SU-DHL-6 (cell line): ENCODE results near the gene NKX6-1.

ENCODE experiments used
- H2AFZ ChIP-seq: fragments of 200-600 bp; sonication (generic); 2 replicates; pipeline ENCODE4 v1.6.1; 2014; ENCODE audit warnings: low read depth, mild to moderate bottlenecking, moderate library complexity, mixed read lengths, antibody characterized with exemption, low read length; ENCODE audit not compliant: severe bottlenecking
- H3F3A ChIP-seq: fragments of 200-600 bp; shearing (Covaris generic); 2 replicates; pipeline ENCODE4 v1.6.0; 2016; ENCODE audit warnings: antibody characterized with exemption, mild to moderate bottlenecking; ENCODE audit not compliant: insufficient read depth
- H3K27ac ChIP-seq: fragments of 200-600 bp; sonication (generic); 2 replicates; pipeline ENCODE4 v1.5.1; 2016; ENCODE audit warnings: low read depth, mild to moderate bottlenecking, low read length, moderate library complexity, mixed read lengths
- H3K27me3 ChIP-seq: fragments of 200-600 bp; sonication (generic), shearing (Covaris generic); 2 replicates; pipeline ENCODE4 v1.6.0; 2014; ENCODE audit warnings: mild to moderate bottlenecking, low read length
- H3K36me3 ChIP-seq: fragments of 200-600 bp; sonication (generic); 2 replicates; pipeline ENCODE4 v1.6.1; 2014; ENCODE audit warnings: mild to moderate bottlenecking, low read length, mixed read lengths
- H3K4me2 ChIP-seq: fragments of 300-600, 200-600 bp; shearing (Covaris generic), sonication (generic); 2 replicates; pipeline ENCODE4 v1.6.0; 2014; ENCODE audit warnings: low read length, low read depth, mild to moderate bottlenecking; ENCODE audit not compliant: poor library complexity, severe bottlenecking
- H3K4me3 ChIP-seq: fragments of 200-600 bp; sonication (generic); 2 replicates; pipeline ENCODE4 v1.5.1; 2014; ENCODE audit warnings: antibody characterized with exemption, low read length, mild to moderate bottlenecking, mixed read lengths; ENCODE audit not compliant: insufficient read depth, poor library complexity, severe bottlenecking
- H3K79me2 ChIP-seq: fragments of 200-600 bp; sonication (generic); 2 replicates; pipeline ENCODE4 v1.6.1; 2014; ENCODE audit warnings: mild to moderate bottlenecking, low read length, moderate library complexity; ENCODE audit not compliant: insufficient read depth
- H3K9ac ChIP-seq: fragments of 200-600 bp; sonication (generic); 2 replicates; pipeline ENCODE4 v1.7.0; 2014; ENCODE audit warnings: mild to moderate bottlenecking, low read length
- H3K9me2 ChIP-seq: fragments of 200-600 bp; sonication (generic); replicated peaks from 2 replicates; pipeline ENCODE4 v1.6.1; 2014; ENCODE audit warnings: low read length; ENCODE audit not compliant: insufficient read depth
- H3K9me3 ChIP-seq: fragments of 200-600 bp; sonication (generic); 2 replicates; pipeline ENCODE4 v1.6.1; 2014; ENCODE audit warnings: low read length, mixed read lengths; ENCODE audit not compliant: insufficient read depth
- H4K20me1 ChIP-seq: fragments of 200-600 bp; sonication (generic); 2 replicates; pipeline ENCODE4 v1.6.1; 2014; ENCODE audit warnings: low read depth, mild to moderate bottlenecking, antibody characterized with exemption, low read length, moderate library complexity, mixed read lengths
- EZH2phosphoT487 ChIP-seq: fragments of 200-600 bp; sonication (generic), shearing (Covaris generic); conservative IDR thresholded peaks from 2 replicates; pipeline ENCODE4 v1.6.1; 2018; ENCODE audit warnings: mild to moderate bottlenecking, antibody characterized with exemption, low read length, moderate library complexity, mixed read lengths
- TF ChIP-seq, protein P1 (sequence below): fragments of 200-600 bp; sonication (generic); IDR thresholded peaks from one replicate; pipeline ENCODE4 v1.5.1; 2017; ENCODE audit warnings: antibody characterized with exemption, mild to moderate bottlenecking, low read length, moderate library complexity; ENCODE audit not compliant: insufficient read depth, poor library complexity, severe bottlenecking

Gene NKX6-1

DNA sequence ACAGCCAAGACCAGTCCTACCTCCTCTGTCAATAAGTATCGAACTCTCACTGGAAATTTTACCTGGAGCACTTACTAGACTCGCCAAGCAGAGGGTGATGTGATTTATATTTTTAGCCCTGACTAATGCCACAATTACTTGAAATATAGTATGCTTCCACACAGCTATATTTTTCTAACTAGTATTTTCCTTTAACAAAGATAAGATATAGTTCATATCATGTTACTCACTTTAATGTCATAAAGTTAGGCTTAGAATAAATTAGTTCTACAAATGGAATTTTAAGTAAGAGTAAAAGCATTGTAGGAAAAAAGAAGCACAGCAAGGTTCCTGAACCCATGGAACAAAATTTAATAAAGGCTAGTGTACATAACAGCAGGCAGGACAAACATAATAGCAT lies 16.0 kb upstream of the NKX6-1 start:
- Histone ChIP-seq H4K20me1 (no peaks in the 10 kb centered on the region), H3K36me3 (no peaks in the 10 kb centered on the region), H3K27ac (no peak overlapping the region), H3K79me2 (no peaks in the 10 kb centered on the region), H2AFZ (no peak overlapping the region), H3K4me2 (no peak overlapping the region), H3K9ac (no peak overlapping the region), H3K9me2 (no peaks in the 10 kb centered on the region), H3F3A (no peaks in the 10 kb centered on the region), H3K27me3 (no peaks in the 10 kb centered on the region), H3K4me3 (no peak overlapping the region), H3K9me3 (no peaks in the 10 kb centered on the region)
- TF ChIP-seq EZH2phosphoT487: no peak
- TF ChIP-seq, protein P1, sequence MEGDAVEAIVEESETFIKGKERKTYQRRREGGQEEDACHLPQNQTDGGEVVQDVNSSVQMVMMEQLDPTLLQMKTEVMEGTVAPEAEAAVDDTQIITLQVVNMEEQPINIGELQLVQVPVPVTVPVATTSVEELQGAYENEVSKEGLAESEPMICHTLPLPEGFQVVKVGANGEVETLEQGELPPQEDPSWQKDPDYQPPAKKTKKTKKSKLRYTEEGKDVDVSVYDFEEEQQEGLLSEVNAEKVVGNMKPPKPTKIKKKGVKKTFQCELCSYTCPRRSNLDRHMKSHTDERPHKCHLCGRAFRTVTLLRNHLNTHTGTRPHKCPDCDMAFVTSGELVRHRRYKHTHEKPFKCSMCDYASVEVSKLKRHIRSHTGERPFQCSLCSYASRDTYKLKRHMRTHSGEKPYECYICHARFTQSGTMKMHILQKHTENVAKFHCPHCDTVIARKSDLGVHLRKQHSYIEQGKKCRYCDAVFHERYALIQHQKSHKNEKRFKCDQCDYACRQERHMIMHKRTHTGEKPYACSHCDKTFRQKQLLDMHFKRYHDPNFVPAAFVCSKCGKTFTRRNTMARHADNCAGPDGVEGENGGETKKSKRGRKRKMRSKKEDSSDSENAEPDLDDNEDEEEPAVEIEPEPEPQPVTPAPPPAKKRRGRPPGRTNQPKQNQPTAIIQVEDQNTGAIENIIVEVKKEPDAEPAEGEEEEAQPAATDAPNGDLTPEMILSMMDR: no peak

DNA sequence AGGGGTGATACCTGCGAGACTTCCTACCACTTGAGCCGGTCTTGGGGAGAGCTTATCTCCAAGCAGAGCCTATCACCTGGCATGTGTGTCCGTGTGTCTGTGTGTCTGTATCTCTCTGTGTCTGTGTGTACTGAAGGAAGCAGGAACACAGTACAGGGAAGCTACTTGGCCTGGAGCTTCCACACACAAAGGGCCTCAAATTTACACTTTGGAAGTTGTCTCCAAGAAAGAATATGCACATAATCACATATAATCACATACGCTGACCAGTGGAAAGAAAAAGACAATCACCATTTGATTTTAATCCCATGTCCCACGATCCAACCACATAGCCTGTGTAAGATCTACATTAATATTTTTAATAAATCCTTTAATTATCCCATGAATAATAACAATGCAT lies 13.2 kb upstream of the NKX6-1 start:
- Histone ChIP-seq H3K4me2 (no peak overlapping the region), H3K9me2 (no peaks in the 10 kb centered on the region), H3K9ac (no peak overlapping the region), H3K27ac (no peak overlapping the region), H3K4me3 (no peak overlapping the region), H3K36me3 (no peaks in the 10 kb centered on the region), H4K20me1 (no peaks in the 10 kb centered on the region), H3K27me3 (no peaks in the 10 kb centered on the region), H3F3A (no peaks in the 10 kb centered on the region), H2AFZ (no peak overlapping the region), H3K79me2 (no peaks in the 10 kb centered on the region), H3K9me3 (no peaks in the 10 kb centered on the region)
- TF ChIP-seq, protein P1: no peak
- TF ChIP-seq EZH2phosphoT487: no peak

DNA sequence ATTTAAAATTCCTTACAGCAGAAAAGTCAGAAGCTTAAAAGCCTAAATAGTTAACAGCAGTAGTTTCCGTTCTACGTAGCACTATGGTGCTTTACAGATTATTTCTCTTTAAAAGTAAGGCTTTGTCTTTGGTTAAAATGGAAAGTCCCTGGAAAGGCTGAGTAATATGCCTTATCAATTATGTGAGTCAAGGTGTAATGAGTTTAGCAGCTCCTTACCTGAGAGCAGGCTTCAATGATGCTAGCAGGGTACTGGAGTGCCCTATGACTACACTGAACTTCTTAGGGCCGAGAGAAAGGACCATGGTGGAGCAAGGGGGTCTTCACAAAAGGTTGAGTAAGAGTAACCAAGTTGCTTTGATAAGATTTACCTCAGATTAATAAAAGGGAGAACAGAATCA lies 12.6 kb upstream of the NKX6-1 start:
- TF ChIP-seq, protein P1: no peak
- TF ChIP-seq EZH2phosphoT487: no peak
- Histone ChIP-seq H4K20me1 (no peaks in the 10 kb centered on the region), H3K27ac (no peak overlapping the region), H3F3A (no peaks in the 10 kb centered on the region), H3K79me2 (no peaks in the 10 kb centered on the region), H3K9me2 (no peaks in the 10 kb centered on the region), H2AFZ (no peak overlapping the region), H3K9me3 (no peaks in the 10 kb centered on the region), H3K4me3 (no peak overlapping the region), H3K27me3 (no peaks in the 10 kb centered on the region), H3K36me3 (no peaks in the 10 kb centered on the region), H3K9ac (no peak overlapping the region), H3K4me2 (no peak overlapping the region)

DNA sequence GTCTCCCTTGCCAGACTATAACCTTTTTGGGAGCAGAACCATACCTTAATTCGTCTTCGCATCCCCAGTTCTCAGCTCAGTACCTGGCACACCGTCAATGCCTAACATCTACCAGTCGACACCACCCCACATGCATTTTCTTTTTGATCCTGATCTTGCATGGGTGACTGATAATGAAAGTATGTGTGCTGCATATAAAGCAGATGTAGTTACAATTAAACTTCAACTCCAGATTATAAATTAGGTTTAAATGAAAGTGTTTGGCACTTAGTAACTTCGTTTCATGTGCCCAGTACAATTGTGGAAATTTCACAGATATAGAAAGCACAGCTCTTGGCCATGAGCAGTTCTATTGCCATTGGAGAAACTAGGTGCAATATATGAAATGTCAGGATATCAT lies 8.8 kb upstream of the NKX6-1 start:
- H3K27ac ChIP-seq: no peak overlapping the region
- no peaks in the 10 kb centered on the region for H3F3A ChIP-seq
- no peaks in the 10 kb centered on the region for H3K9me3 ChIP-seq
- H4K20me1 ChIP-seq: no peaks in the 10 kb centered on the region
- no peak overlapping the region for H3K4me2 ChIP-seq
- H3K36me3 ChIP-seq: no peaks in the 10 kb centered on the region
- H3K27me3 ChIP-seq: no peaks in the 10 kb centered on the region
- no peaks in the 10 kb centered on the region for H3K9me2 ChIP-seq
- no peak overlapping the region for H3K4me3 ChIP-seq
- no peak overlapping the region for H3K9ac ChIP-seq
- no peaks in the 10 kb centered on the region for H3K79me2 ChIP-seq
- TF ChIP-seq, protein P1: no peak
- no peak for TF ChIP-seq EZH2phosphoT487
- no peak overlapping the region for H2AFZ ChIP-seq
